A673 (cell line): ENCODE measurements around the gene ADGRL2. TPM values are rescaled to one million over a fixed set of nuclear protein-coding genes. Genes with fewer than 3 reads are reported as not detected.

ENCODE experiments used
- BruUV-seq: library from RNA; stranded (reverse); fragments of 400-500 nt; replicated peaks from 2 replicates; lab custom pipeline; 2021; lab: Mats Ljungman, UMichigan
- CTCF ChIA-PET: fragments of 300-600 bp; sonication (Branson Sonifier 250); formaldehyde crosslinking; loops from one replicate; lab custom pipeline; 2022; ENCODE audit warnings: antibody characterized with exemption; lab: Charles Lee
- POLR2A ChIA-PET: fragments of 300-600 bp; sonication (Branson Sonifier 250); formaldehyde crosslinking; loops from one replicate; lab custom pipeline; 2022; ENCODE audit warnings: antibody characterized with exemption; ENCODE audit not compliant: low non-redundant PET; lab: Charles Lee
- DNase-seq: peaks from one replicate; pipeline ENCODE4 v3.0.0-alpha.2; 2015; ENCODE audit warnings: low spot score
- H3K27ac ChIP-seq: fragments of 200-600 bp; sonication (generic); 2 replicates; pipeline ENCODE4 v1.5.1; 2016; ENCODE audit warnings: mixed run types, low read depth, mild to moderate bottlenecking, mixed read lengths, antibody characterized with exemption, low read length; ENCODE audit not compliant: poor library complexity, severe bottlenecking
- H3K27me3 ChIP-seq: fragments of 200-600 bp; sonication (generic); replicated peaks from 2 replicates; pipeline ENCODE4 v1.6.1; 2017; ENCODE audit warnings: mixed run types, low read depth, mild to moderate bottlenecking, mixed read lengths, antibody characterized with exemption, low read length; ENCODE audit not compliant: insufficient read depth, poor library complexity
- H3K36me3 ChIP-seq: fragments of 200-600 bp; sonication (generic); 2 replicates; pipeline ENCODE4 v1.6.1; 2016; ENCODE audit warnings: mixed run types, mild to moderate bottlenecking, mixed read lengths, antibody characterized with exemption, low read length; ENCODE audit not compliant: insufficient read depth, poor library complexity, severe bottlenecking
- H3K4me1 ChIP-seq: fragments of 200-600 bp; sonication (generic); 2 replicates; pipeline ENCODE4 v1.6.1; 2017; ENCODE audit warnings: mixed run types, mild to moderate bottlenecking, mixed read lengths, antibody characterized with exemption, low read length; ENCODE audit not compliant: insufficient read depth, poor library complexity, severe bottlenecking
- H3K4me3 ChIP-seq: fragments of 200-600 bp; sonication (generic); 2 replicates; pipeline ENCODE4 v1.5.1; 2016; ENCODE audit warnings: low read depth, mixed run types, mild to moderate bottlenecking, mixed read lengths, low read length; ENCODE audit not compliant: poor library complexity, severe bottlenecking
- H3K9me3 ChIP-seq: fragments of 200-600 bp; sonication (generic); 2 replicates; pipeline ENCODE4 v1.6.1; 2016; ENCODE audit warnings: mixed run types, low read depth, mild to moderate bottlenecking, mixed read lengths, antibody characterized with exemption, low read length; ENCODE audit not compliant: poor library complexity, severe bottlenecking
- EZH2 ChIP-seq: fragments of 200-600 bp; sonication (generic); IDR thresholded peaks from 2 replicates; pipeline ENCODE4 v1.6.1; 2017; ENCODE audit warnings: borderline replicate concordance, low read depth, mild to moderate bottlenecking, mixed read lengths, antibody characterized with exemption, low read length; ENCODE audit not compliant: poor library complexity, severe bottlenecking
- intact Hi-C: fragments of 100-400 bp; cut with micrococcal nuclease; formaldehyde crosslinking; loops from one replicate; pipeline ENCODE4 v1.10.0; 2022; ENCODE audit not compliant: unreplicated experiment
- total RNA-seq: library from RNA; stranded (reverse); gene quantifications from 2 replicates; pipeline ENCODE4 v1.2.3, GENCODE V29; 2021
- TF ChIP-seq, protein P1 (sequence below): fragments of 300-800, 200-600 bp; sonication (generic); conservative IDR thresholded peaks from 2 replicates; pipeline ENCODE4 v1.5.1; 2017; ENCODE audit warnings: low read depth, mild to moderate bottlenecking, antibody characterized with exemption, low read length, moderate library complexity, mixed read lengths

Gene ADGRL2
- total RNA-seq, 1 experiment from 2014 or later, result 1.5 TPM

DNA sequence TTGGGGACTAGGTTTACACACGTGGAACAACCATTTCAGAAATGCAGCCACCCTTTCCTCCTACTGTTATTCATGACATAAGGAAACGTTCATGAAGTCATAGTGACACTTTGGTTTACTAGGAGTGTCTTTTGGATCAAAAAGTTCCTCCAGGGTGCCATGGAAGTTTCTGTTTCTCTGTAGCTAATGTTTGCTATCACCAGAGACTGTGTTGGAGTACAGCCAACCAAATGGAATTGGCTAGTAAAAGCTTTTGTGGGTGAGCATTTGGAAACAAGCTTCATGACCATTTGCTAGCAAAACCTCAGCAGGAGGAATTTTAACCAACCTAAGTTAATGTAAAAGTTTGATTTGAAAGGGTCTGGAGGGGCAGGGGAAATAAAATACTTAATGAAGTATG is 43.9 kb upstream of the ADGRL2 start:
- H3K36me3 ChIP-seq, result no peaks in the 10 kb centered on the region
- no peak overlapping the region for H3K27ac ChIP-seq
- H3K27me3 ChIP-seq, result no peaks in the 10 kb centered on the region
- H3K4me3 ChIP-seq, result no peak overlapping the region
- no peaks in the 10 kb centered on the region for H3K4me1 ChIP-seq
- H3K9me3 ChIP-seq, result no peaks in the 10 kb centered on the region
- ChIA-PET CTCF (no interaction called here), POLR2A (no interaction called here)
- intact Hi-C loops, result loop anchor here (10.0 kb wide), 2 partner anchors 342 to 452 kb away; no protein-coding TSS in a partner anchor
- no peak for DNase-seq
- no TSS peak for BruUV-seq
- TF ChIP-seq, protein P1, sequence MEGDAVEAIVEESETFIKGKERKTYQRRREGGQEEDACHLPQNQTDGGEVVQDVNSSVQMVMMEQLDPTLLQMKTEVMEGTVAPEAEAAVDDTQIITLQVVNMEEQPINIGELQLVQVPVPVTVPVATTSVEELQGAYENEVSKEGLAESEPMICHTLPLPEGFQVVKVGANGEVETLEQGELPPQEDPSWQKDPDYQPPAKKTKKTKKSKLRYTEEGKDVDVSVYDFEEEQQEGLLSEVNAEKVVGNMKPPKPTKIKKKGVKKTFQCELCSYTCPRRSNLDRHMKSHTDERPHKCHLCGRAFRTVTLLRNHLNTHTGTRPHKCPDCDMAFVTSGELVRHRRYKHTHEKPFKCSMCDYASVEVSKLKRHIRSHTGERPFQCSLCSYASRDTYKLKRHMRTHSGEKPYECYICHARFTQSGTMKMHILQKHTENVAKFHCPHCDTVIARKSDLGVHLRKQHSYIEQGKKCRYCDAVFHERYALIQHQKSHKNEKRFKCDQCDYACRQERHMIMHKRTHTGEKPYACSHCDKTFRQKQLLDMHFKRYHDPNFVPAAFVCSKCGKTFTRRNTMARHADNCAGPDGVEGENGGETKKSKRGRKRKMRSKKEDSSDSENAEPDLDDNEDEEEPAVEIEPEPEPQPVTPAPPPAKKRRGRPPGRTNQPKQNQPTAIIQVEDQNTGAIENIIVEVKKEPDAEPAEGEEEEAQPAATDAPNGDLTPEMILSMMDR, result no peak
- no peak for TF ChIP-seq EZH2

DNA sequence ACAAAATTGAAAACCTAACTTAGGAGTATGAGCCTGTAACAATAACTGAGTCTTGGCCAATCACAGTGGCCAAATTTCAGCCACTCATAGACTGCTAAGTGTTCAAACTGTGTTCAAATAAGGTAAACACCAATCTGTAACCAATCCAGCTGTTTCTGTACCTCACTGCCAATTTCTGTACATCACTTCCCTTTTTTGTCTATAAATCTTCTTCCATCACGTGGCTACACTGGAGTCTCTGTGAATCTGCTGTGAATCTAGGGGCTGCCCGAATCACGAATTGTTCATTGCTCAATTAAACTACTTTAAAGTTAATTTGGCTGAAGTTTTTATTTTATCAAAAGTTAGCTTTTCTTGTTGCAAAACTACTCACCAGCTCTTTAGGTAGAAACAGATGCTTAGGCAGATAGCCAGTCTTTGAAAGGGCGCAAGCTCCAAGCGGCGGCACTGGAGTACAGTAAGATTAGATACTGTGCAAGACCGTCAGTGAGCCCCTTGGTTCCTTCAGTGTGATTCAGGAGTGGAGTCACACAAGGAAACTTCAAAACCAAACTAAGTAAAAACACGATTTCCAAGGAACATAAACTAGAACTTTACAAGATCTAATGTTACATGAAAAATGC is 43.2 kb upstream of the ADGRL2 start:
- DNase-seq, result no peak
- H3K27ac ChIP-seq, result no peak overlapping the region
- no peak overlapping the region for H3K4me3 ChIP-seq
- no peaks in the 10 kb centered on the region for H3K9me3 ChIP-seq
- ChIA-PET POLR2A (no interaction called here), CTCF (no interaction called here)
- intact Hi-C loops, result loop anchor here (10.0 kb wide), 2 partner anchors 343 to 453 kb away; no protein-coding TSS in a partner anchor
- no peaks in the 10 kb centered on the region for H3K27me3 ChIP-seq
- TF ChIP-seq, protein P1, result no peak
- no TSS peak for BruUV-seq
- H3K36me3 ChIP-seq, result no peaks in the 10 kb centered on the region
- no peaks in the 10 kb centered on the region for H3K4me1 ChIP-seq

DNA sequence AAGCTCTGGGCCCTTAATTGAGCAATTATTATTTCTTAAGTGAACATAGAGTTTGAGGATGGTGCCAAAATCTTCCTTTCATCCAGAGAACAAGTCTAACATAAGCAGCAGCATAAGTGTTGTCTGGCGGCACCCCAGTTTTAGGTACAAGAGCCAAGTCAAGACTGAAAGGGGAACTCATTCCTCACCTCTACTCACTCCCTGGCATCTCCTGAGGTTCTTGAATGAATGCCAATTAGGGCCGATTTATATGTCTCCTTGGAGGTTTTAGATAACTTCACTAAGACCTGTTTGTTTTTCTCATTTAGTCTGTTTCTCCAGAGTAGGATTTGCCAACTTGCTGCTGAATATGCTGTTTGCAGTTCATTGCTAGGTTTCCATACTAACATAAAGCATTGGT is 42.6 kb upstream of the ADGRL2 start:
- TF ChIP-seq, protein P1, result no peak
- TF ChIP-seq EZH2, result no peak
- no peak overlapping the region for H3K4me3 ChIP-seq
- no peaks in the 10 kb centered on the region for H3K4me1 ChIP-seq
- no peaks in the 10 kb centered on the region for H3K36me3 ChIP-seq
- DNase-seq, result no peak
- intact Hi-C loops, result loop anchor here (10.0 kb wide), 2 partner anchors 343 to 453 kb away; no protein-coding TSS in a partner anchor
- H3K9me3 ChIP-seq, result no peaks in the 10 kb centered on the region
- POLR2A ChIA-PET, result no interaction called here
- H3K27ac ChIP-seq, result no peak overlapping the region
- CTCF ChIA-PET, result no interaction called here
- BruUV-seq, result no TSS peak
- no peaks in the 10 kb centered on the region for H3K27me3 ChIP-seq
